Neural progenitor cell (in vitro differentiated cells): ENCODE measurements around the gene RNF145.

Source experiments
- EZH2 ChIP-seq: fragments of 200-600 bp; sonication (generic); IDR thresholded peaks from 2 replicates; pipeline ENCODE4 v1.6.1; 2017; ENCODE audit warnings: antibody characterized with exemption, mild to moderate bottlenecking, moderate library complexity
- EZH2phosphoT487 ChIP-seq: fragments of 200-600 bp; sonication (generic); IDR thresholded peaks from 2 replicates; pipeline ENCODE4 v1.6.1; 2017; ENCODE audit warnings: antibody characterized with exemption
- TF ChIP-seq, protein P1 (sequence below): fragments of 200-600 bp; sonication (generic); IDR thresholded peaks from 2 replicates; pipeline ENCODE4 v1.5.1; 2017; ENCODE audit warnings: antibody characterized with exemption, mild to moderate bottlenecking

DNA sequence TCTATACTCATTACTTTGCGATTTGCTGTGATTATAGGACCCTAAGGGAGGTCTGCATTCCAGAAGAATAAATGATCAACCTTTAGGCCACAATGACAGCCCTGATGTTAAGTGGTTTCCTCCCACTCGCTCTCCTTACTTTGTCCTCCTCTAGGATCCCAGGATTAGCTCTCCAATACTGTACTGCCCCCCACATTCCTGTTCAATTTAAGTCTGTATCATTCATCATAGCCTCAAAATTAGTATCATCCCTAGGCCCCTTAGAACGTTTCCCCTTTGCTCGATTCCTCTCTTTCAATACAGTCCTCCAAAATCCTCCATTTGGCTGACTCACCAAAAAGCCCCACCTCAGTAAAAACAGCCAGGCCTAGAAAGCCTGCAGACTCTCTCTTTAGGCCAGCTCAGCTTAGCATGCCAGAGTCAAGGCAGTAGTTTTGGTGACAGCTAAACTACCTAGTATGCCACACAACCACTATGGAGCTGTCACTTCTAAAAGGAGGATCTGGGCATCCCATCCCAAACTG lies 24.4 kb downstream of the RNF145 start:
- TF ChIP-seq, protein P1, sequence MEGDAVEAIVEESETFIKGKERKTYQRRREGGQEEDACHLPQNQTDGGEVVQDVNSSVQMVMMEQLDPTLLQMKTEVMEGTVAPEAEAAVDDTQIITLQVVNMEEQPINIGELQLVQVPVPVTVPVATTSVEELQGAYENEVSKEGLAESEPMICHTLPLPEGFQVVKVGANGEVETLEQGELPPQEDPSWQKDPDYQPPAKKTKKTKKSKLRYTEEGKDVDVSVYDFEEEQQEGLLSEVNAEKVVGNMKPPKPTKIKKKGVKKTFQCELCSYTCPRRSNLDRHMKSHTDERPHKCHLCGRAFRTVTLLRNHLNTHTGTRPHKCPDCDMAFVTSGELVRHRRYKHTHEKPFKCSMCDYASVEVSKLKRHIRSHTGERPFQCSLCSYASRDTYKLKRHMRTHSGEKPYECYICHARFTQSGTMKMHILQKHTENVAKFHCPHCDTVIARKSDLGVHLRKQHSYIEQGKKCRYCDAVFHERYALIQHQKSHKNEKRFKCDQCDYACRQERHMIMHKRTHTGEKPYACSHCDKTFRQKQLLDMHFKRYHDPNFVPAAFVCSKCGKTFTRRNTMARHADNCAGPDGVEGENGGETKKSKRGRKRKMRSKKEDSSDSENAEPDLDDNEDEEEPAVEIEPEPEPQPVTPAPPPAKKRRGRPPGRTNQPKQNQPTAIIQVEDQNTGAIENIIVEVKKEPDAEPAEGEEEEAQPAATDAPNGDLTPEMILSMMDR = no peak
- TF ChIP-seq EZH2 = no peak
- TF ChIP-seq EZH2phosphoT487 = no peak
